Activated naive CD4-positive, alpha-beta T cell treated with anti-CD3 and anti-CD28 coated beads, Interleukin-2, amount 50 U/mL, for 24 hours (primary cell): Measurements from ENCODE around the gene PRTG.
"Not testable (repeated sequence)": the region's sequence is repeated elsewhere in the genome, so short reads cannot be mapped to it uniquely, and the experiment has no call there.

Source experiments
- H3K27ac Mint-ChIP-seq: one replicate; pipeline ENCODE4 v1.8.0; 2021; ENCODE audit warnings: mild to moderate bottlenecking, mixed read lengths
- H3K27me3 Mint-ChIP-seq: one replicate; pipeline ENCODE4 v1.8.0; 2021; ENCODE audit warnings: mixed read lengths
- H3K36me3 Mint-ChIP-seq: one replicate; pipeline ENCODE4 v1.8.0; 2021; ENCODE audit warnings: mixed read lengths
- H3K4me1 Mint-ChIP-seq: one replicate; pipeline ENCODE4 v1.8.0; 2021; ENCODE audit warnings: mixed read lengths
- H3K4me3 Mint-ChIP-seq: one replicate; pipeline ENCODE4 v1.8.0; 2021; ENCODE audit warnings: mild to moderate bottlenecking, mixed read lengths
- H3K9me3 Mint-ChIP-seq: one replicate; pipeline ENCODE4 v1.8.0; 2021; ENCODE audit warnings: mixed read lengths

PRTG gene

DNA sequence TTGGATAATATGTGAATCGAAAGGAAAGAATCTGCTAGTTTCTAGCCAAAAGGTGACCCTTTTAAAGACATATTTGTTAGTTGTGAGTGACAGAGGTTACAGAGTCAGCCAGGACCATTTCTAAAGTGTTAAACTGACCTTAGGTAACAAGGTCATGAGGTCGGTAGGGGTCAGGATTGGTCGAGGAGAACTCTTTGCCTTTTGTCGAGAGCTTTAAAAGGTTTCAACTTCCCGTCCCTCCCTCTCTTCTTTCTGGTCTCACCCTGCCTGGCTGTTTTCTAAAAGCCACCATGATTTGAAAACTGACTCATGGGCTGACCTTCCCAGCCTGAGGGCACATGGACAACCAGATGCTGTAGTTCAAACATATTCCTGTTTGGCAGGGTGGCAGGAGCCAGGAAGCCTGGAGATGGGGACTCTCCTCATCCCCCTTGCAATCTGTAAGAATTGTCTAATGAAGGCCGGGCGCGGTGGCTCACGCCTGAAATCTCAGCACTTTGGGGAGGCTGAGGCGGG is 25.8 kb upstream of the PRTG start:
- Mint-ChIP-seq H3K4me3 (no peak overlapping the region), H3K4me1 (no peaks in the 10 kb centered on the region), H3K9me3 (no peaks in the 10 kb centered on the region), H3K36me3 (no peaks in the 10 kb centered on the region), H3K27ac (no peak overlapping the region), H3K27me3 (no peaks in the 10 kb centered on the region)

DNA sequence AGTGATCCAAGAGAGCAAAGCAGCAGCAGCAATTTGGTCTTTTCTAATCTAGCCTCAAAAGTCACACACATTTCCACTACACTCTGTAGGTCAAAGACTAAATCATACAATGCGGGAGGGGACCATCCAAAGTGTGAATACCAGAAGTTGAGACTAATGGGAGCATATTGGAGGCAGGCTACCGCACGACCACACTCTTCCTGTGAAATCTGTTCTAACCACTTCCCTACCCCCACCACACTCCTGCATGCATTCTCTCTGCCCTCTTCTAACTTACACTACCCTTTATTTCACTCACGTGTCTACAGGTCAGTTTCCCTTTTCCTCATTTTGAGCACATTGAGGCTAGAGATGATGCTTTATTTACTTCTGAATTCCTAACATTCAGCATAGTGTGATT is 23.7 kb upstream of the PRTG start:
- Mint-ChIP-seq H3K4me1 (no peaks in the 10 kb centered on the region), H3K9me3 (no peaks in the 10 kb centered on the region), H3K27ac (no peak overlapping the region), H3K27me3 (no peaks in the 10 kb centered on the region), H3K4me3 (no peak overlapping the region), H3K36me3 (no peaks in the 10 kb centered on the region)

DNA sequence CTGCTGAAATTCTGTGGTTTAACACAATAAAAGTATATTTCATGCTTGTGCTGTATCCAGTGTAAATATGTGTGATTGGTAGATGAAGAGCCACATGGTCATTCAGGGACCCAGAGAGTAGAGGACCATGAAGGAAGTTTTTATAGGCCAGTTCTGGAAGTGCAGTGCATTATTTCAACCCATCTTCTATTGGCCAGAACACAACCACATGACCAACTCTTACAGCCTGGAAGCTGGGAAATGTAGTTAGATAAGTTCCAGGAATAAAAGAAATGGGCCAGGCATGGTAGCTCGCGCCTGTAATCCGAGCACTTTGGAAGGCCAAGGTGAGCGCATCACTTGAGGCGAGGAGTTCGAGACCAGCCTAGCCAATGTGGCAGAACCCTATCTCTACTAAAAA is 21.4 kb upstream of the PRTG start:
- Mint-ChIP-seq H3K27ac (no peak overlapping the region), H3K4me3 (no peak overlapping the region), H3K36me3 (no peaks in the 10 kb centered on the region), H3K4me1 (no peaks in the 10 kb centered on the region), H3K27me3 (no peaks in the 10 kb centered on the region), H3K9me3 (no peaks in the 10 kb centered on the region)

DNA sequence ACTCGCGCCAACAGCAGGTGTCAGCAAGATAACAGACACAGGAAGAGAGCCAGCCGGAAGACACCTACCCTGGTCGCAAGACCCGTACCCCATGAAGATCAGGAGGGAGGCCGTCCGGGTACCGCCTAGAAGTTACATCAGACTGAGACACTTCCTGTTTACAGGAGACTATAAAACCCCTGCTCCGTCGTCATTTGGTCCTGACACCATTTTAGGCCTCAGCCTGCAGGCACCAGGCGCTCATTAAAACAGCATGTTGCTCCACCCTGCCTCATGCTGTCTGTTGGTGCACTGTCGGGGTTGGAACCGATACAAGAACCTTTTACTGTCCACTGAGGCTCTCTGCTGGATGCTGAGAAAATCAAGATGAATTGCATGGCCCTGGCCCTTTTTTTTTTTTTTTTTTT is 15.6 kb upstream of the PRTG start:
- Mint-ChIP-seq H3K27me3 (peaks cover 6% of the 10 kb centered on the region), H3K9me3 (no peaks in the 10 kb centered on the region), H3K27ac (no peak overlapping the region), H3K4me3 (no peak overlapping the region), H3K4me1 (no peaks in the 10 kb centered on the region), H3K36me3 (no peaks in the 10 kb centered on the region)

DNA sequence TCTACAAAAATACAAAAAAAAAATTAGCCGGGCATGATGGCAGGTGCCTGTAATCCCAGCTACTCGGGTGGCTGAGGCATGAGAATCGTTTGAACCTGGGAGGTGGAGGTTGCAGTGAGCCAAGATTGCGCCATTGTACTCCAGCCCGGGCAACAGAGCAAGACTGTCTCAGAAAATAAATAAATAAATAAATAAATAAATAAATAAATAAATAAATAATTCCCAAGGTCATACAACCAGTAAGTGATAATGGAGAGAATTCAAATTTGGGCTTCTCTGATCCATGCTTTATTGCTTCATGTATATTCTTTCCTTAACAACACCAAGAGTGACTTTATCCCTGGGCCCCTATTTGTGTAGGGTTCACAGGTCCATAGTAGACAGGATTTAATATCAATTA is 10.5 kb upstream of the PRTG start:
- H3K27ac Mint-ChIP-seq, H3K36me3 Mint-ChIP-seq, H3K4me1 Mint-ChIP-seq, H3K4me3 Mint-ChIP-seq, H3K9me3 Mint-ChIP-seq: not testable (repeated sequence)
- H3K27me3 Mint-ChIP-seq: peaks cover 10% of the 10 kb centered on the region

DNA sequence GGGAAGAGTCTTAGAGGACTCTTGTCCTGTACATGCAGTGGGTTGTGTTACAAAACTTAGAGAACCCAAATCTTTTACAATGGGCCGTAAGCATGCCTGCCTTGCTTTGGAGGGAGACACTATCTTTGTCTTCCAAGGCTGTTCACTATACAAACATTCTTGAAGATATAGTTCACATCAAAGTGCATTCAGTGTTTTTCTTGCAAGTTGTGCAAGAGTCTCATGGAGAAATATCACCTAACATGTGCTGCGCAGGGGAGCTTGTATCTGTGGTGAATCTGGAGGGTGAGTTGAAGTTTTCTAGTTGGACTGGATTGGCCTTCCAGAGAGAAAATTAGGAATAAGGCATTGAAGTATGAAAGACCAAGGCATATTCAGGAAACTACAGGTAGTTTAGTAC is 7.8 kb upstream of the PRTG start:
- no peak overlapping the region for H3K27ac Mint-ChIP-seq
- no peaks in the 10 kb centered on the region for H3K4me1 Mint-ChIP-seq
- H3K36me3 Mint-ChIP-seq: no peaks in the 10 kb centered on the region
- peaks cover 10% of the 10 kb centered on the region for H3K27me3 Mint-ChIP-seq
- H3K9me3 Mint-ChIP-seq: no peaks in the 10 kb centered on the region
- no peak overlapping the region for H3K4me3 Mint-ChIP-seq

DNA sequence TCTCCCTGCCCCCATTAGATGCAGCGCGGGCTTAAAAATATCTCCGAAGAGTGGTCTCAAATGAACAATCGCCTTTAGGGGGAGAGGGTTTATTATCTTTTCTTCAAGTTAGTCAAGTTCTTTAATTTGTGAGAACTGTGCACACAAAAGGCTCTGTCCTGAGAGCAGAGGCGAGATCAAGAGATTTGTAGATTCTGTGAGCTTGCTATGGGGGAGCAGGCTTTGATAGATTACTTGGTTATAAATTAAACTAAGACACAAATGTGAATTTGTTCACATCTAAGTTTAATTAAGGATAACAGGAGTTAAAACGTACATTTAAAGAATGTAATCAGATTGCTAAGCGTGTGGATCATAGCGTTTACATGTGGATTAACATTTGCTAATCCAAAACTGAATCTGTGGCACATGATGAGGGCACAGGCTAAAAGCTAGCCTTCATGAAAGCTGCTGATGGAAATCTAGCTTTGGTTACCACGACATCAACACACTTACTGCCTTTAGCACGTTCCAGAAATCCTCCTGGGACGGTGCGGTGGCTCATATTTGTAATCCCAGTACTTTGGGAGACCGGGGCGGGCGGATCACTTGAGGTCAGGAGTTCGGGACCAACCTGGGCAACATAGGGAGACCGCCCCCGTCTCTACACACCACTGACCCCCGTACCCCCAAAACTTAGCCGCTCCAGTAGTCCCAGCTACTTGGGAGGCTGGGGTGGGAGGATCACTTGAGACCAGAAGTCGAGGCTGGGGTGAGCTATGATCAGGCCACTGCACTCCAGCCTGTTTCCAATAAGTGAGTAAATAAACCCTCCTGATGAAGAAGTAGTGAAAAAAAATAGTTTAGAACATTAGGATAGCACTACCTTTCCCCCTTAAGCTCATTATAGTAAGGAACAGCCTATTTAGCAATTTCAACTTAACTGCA is 1.0 kb upstream of the PRTG start:
- H3K9me3 Mint-ChIP-seq: no peaks in the 10 kb centered on the region
- peak overlapping the region; percentile 71 for H3K4me3 Mint-ChIP-seq
- H3K27me3 Mint-ChIP-seq: peaks cover 17% of the 10 kb centered on the region
- no peaks in the 10 kb centered on the region for H3K36me3 Mint-ChIP-seq
- no peak overlapping the region for H3K27ac Mint-ChIP-seq
- H3K4me1 Mint-ChIP-seq: peaks cover 5% of the 10 kb centered on the region

DNA sequence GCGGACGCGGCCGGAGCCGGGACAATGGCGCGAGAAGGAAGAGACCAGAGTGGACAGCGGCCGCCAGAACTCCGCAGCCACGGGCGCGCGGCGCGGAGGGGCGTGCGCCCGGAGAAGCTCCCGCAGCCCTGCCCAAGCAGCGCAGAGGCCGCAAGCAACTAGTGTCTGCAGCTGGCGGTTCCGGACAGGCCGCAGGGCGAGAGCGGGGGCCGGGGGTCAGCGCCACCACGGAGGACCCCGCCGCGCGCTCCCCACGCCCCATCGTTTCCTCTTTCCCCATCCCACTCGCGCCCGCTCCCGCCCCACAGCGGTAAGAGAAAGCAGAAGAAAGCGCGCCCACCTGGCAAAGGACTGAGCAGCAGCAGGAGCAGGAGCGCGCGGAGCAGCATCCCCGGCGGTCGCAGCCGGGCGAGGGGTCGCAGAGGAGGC is 440 bp downstream of the PRTG start:
- Mint-ChIP-seq H3K4me1 (peaks cover 5% of the 10 kb centered on the region), H3K27ac (no peak overlapping the region), H3K36me3 (no peaks in the 10 kb centered on the region), H3K27me3 (peaks cover 19% of the 10 kb centered on the region), H3K9me3 (no peaks in the 10 kb centered on the region), H3K4me3 (peak overlapping the region; percentile 71)

DNA sequence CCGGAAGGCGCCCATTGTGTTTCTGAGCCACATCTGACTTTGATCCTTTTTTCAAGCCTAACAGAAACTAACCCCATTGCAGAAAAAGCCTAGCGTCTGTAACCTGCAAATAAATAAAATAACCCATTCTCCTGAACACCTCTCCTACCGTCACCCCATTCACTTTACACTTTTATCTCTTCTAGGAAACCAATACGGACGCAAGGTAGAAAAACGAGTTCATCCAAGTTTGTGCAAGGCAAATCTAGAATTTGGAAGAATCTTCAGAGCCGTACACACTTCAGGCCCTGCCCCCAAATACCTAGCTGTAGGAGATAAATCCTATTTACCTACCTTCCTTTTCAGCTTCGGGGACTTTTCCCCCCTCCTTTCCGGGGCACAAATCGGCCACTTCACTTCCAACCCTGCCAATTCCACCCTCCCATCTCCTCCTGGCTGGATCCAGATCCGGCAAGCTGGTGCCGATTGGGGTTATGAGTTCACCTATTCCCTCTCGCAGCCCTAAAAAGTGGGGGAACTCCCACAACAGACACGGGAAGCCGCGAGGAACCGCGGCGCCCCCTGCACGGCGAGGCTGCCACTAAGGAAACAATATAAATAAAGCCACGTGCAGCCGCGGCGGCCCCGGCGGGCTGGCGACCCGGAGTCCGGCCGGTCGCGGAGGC is 987 bp downstream of the PRTG start:
- Mint-ChIP-seq H3K4me3 (no peak overlapping the region), H3K27ac (no peak overlapping the region), H3K27me3 (peaks cover 19% of the 10 kb centered on the region), H3K36me3 (no peaks in the 10 kb centered on the region), H3K9me3 (no peaks in the 10 kb centered on the region), H3K4me1 (peaks cover 5% of the 10 kb centered on the region)

DNA sequence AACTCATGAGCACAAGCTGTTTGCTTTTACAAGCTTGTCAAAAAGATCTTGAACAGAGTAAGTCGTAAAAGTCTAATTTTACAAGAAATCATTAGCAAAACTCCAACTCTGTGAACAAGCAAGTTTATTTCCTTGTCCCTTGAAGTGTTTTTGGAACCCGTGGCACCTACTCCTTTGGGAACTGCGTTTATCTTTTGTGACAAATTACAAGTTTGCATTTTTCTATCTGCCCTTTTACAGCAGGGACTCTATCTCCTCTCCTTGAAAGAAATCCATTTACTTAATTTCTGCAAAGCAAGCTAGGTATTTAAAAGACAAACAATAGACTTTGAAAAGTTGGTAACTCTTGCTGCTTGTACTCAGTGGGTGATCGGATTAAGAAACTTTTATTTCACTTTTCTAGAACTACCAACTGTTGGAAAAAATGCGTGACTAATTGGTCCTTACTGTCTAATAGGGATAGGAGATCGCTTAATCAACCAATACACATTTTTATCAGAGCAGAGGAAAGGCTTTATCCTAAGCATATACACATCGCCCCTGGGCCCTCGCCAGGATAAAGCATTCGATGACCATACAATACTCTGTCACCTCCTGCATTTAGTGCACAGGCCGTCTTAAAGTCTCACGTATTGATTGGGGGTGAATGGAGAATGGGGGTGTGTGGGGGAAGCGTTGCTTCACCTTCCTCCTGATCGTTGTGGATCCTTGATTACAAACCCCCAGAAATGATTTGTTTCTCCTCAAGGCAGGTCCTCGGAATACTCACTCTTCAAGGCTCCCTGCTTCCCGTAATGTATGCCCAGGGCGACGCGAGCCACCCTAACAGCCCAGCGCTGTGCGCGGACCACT is 1.7 kb downstream of the PRTG start:
- Mint-ChIP-seq H3K36me3 (no peaks in the 10 kb centered on the region), H3K27me3 (peaks cover 19% of the 10 kb centered on the region), H3K9me3 (no peaks in the 10 kb centered on the region)

DNA sequence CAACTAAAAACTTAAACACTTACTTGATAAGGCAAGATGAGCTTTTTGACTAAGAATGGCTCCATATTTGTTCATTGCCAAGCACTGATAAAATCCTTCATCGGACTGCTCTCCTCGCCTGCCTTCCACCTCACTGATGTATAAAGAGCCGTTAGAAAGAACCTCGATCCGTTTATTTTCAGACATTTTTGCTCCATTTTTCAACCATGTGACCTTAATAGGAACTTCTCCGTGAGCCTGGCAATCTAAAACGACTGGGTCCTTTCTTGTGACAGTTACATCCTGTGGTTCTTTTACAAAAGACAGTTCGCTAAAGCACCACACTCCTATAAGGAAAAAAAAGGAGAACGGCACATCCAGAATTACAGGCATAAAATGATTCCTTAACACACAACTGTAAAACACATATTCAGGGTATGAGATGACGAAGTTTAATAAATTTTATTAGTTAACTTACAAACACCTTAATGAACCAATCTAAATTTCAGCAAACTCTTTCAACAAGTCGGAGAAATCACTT is 2.5 kb downstream of the PRTG start:
- Mint-ChIP-seq H3K36me3 (no peaks in the 10 kb centered on the region), H3K4me3 (no peak overlapping the region), H3K27me3 (peaks cover 20% of the 10 kb centered on the region), H3K27ac (no peak overlapping the region), H3K9me3 (no peaks in the 10 kb centered on the region), H3K4me1 (peaks cover 5% of the 10 kb centered on the region)

More for the DNA sequence above, 1.7 kb downstream of the PRTG start:
- no peak overlapping the region for H3K4me3 Mint-ChIP-seq
- H3K4me1 Mint-ChIP-seq: peaks cover 5% of the 10 kb centered on the region
- H3K27ac Mint-ChIP-seq: no peak overlapping the region

DNA sequence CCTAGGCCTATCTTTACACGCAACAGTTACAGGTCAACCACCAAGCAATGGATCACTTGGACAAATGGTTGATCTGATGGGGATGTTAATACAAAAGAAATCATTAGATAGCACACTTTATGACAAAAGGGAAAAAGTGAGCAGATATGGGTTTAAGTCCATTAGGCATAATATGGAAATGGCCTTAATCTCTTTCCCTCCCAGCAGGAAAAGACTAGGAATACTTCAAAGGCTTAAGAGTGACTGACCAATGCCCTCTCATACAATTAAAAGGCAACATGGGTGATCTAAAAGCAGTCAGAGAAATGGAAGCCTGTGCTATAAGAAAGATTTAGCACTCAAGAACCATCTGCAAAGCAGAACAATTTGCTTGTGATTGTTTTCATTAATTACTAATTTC is 3.3 kb downstream of the PRTG start:
- Mint-ChIP-seq H3K27ac (no peak overlapping the region), H3K4me3 (no peak overlapping the region), H3K9me3 (no peaks in the 10 kb centered on the region), H3K36me3 (no peaks in the 10 kb centered on the region), H3K4me1 (peaks cover 5% of the 10 kb centered on the region), H3K27me3 (peaks cover 18% of the 10 kb centered on the region)

DNA sequence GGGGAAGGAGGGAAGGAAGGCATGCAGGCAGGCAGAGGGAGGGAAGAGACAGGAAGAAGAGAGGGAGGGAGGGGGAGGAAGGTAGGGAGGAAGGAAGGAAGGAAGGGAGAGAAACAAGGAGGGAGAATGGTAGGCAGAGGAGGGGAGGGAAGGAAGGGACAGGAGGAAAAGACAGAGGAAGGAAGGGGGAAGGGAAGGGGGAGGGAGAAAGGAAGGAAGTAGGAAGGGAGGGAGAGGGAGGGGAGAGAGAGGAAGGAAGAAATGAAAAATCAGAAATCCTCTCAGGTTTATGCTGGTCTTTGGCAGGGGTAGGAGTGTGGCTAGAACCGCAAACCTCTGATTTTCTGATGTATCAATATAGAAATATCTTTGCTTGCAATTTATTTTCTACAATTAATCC is 4.2 kb downstream of the PRTG start:
- Mint-ChIP-seq H3K36me3 (no peaks in the 10 kb centered on the region), H3K27me3 (peaks cover 15% of the 10 kb centered on the region), H3K27ac (no peak overlapping the region), H3K9me3 (no peaks in the 10 kb centered on the region), H3K4me1 (peaks cover 3% of the 10 kb centered on the region), H3K4me3 (no peak overlapping the region)

DNA sequence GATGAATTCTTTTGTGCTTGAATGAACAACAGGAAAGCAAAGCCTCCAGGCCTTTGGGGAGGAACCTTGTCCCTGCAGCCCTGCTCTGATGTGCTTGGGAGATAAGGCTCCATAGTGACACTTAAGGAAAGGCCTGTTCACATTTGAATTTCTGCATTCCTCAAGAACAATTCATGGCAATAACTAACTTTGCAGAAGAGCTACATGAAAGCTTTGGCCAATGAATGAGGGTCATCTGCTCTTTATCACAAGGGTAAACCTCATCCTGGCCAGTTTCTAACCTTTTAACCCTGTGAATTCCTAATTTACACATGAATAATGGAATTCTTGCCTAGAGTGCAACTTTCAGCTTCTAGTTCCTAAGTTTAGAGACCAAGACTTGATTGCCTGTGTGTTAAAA is 5.6 kb downstream of the PRTG start:
- H3K4me1 Mint-ChIP-seq: no peaks in the 10 kb centered on the region
- no peak overlapping the region for H3K27ac Mint-ChIP-seq
- H3K36me3 Mint-ChIP-seq: no peaks in the 10 kb centered on the region
- H3K9me3 Mint-ChIP-seq: no peaks in the 10 kb centered on the region
- H3K4me3 Mint-ChIP-seq: no peak overlapping the region
- H3K27me3 Mint-ChIP-seq: peaks cover 14% of the 10 kb centered on the region

DNA sequence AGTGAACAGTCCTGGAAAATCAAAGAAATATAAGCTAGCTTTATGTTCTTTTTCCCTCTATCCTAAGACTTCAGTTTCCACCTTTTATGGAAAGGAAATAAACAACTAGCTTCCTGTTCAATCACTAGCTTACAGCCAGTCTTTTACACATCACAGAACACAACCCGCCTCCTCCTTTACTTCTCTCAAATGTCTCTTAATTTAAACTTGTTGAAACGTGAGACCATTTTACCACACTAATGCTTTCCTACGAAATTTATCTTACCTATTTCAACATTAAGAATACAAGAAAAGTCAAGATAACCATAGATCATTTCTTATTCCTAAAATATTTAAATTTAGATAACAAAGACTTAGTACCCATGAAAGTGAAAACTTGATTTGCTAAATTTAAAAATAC is 6.2 kb downstream of the PRTG start:
- Mint-ChIP-seq H3K27ac (no peak overlapping the region), H3K4me1 (no peaks in the 10 kb centered on the region), H3K36me3 (no peaks in the 10 kb centered on the region), H3K4me3 (no peak overlapping the region), H3K27me3 (peaks cover 14% of the 10 kb centered on the region), H3K9me3 (no peaks in the 10 kb centered on the region)
